Measurements from ENCODE around the gene NKX2-3.

DNA sequence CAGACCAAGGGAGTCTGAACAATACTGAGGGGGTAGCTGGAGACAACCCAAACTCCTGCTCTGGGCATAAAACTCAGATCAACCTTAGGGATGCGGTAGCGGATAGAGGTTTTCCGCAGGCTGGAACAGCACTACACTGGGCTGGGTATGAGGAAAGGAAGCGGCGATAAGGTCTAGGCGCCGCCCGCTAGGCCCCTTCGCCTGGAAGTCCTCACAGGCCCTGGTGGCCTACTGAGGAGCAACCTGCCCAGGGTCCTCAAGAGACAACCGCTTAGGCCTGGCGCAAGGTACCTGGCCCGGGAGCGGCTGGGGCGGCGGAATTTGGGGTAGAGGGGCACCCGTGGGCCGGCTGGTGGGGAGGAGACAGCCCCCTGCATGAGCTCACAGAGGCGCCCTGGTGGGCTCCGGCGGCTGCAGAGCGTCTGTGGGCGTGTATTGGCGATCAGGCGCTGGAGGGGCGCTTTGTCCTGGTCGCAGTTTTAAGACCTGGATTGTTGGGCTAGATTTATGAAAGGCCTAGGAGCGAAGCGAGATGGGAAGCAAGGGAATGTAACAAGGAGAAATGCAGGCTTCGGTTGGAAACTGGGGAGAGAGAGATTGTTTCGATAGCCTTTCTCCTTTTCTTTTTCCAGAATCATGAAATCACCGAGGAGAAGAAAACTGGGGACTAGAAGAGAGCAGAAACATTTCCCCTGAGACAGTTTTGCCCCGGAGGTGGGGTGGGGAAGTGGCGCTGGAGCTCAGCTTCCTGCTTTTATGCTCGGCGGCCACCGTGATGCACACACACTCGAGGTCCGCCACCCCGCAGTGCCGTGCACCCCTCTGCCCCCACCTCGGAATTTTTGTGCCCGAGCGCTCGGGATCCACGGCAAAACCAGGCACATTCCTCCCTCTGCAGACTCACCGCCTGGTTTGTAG lies 2.4 kb upstream of the NKX2-3 start:
- no peak for TF ChIP-seq POLR2A (IDR thresholded peaks at IDR 0.05)
- TF ChIP-seq, protein P1, sequence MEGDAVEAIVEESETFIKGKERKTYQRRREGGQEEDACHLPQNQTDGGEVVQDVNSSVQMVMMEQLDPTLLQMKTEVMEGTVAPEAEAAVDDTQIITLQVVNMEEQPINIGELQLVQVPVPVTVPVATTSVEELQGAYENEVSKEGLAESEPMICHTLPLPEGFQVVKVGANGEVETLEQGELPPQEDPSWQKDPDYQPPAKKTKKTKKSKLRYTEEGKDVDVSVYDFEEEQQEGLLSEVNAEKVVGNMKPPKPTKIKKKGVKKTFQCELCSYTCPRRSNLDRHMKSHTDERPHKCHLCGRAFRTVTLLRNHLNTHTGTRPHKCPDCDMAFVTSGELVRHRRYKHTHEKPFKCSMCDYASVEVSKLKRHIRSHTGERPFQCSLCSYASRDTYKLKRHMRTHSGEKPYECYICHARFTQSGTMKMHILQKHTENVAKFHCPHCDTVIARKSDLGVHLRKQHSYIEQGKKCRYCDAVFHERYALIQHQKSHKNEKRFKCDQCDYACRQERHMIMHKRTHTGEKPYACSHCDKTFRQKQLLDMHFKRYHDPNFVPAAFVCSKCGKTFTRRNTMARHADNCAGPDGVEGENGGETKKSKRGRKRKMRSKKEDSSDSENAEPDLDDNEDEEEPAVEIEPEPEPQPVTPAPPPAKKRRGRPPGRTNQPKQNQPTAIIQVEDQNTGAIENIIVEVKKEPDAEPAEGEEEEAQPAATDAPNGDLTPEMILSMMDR (IDR thresholded peaks at IDR 0.05), result no peak
- no peak for TF ChIP-seq POLR2AphosphoS5 (IDR thresholded peaks at IDR 0.05)

Measured in stomach (tissue), 4 donors.